RPMI8226 (cell line): ENCODE measurements around the gene TEX54.
A peak's percentile ranks its signal among the peaks of the same experiment; 100 is the strongest.

Experiments
- DNase-seq: peaks from one replicate; pipeline ENCODE4 v3.0.0-alpha.2; 2015

Gene TEX54

GRCh38 chr11:62786318-62787004 is 46.2 kb downstream of the TEX54 start:
- peak; percentile 96 for DNase-seq

- DNase-seq: no peak
Observed at GRCh38 chr11:62782753-62783152, 49.9 kb downstream of the TEX54 start.
